ENCODE results near the gene JMJD6. TPM values are rescaled to one million over a fixed set of nuclear protein-coding genes. Genes with fewer than 3 reads are reported as not detected.
"Not testable (repeated sequence)": the region's sequence is repeated elsewhere in the genome, so short reads cannot be mapped to it uniquely, and the experiment has no call there.

JMJD6 gene
- total and polyA plus RNA-seq, 5 experiments from 2014 or later = 10.2 to 37.8 (median 34.2) TPM

DNA sequence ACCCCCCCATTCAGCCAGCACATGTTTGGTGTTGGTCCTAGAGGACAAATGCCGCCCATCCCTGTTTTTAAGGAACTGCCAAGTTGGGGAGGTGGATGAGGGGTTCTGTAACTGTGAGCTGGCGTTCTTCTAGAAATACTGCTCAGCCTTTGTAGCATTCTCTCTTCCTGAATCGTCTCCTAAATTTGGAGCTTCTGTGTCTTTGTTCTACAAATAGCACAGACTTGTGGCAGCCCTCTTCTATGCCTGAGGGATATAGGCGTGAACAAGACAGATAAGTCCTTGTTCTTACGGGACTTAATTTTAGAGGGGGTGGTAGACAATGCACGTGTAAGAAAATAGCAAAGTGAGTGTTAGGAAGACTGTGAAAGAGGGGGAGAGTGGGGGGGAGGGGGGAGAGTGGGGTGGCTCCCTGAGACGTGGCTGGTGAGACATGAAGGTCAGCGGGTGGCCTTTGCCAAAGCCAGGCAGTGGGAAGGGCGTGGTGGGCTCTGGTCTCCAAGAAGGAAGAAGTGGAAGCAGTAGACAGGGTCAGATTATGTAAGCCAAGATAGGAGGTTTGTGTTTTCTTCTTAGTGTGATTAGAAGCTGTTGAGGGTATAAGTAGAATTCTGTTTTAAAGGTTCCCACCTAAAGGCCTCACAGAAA lies 21.4 kb upstream of the JMJD6 start:
- peaks cover 0 to 60% (median 21%) of the 10 kb centered on the region in 3 donors for H3K36me3 Mint-ChIP-seq
- peaks cover 5 to 11% (median 10%) of the 10 kb centered on the region in 4 donors for H3K4me1 Mint-ChIP-seq
- ATAC-seq = no peak
- no peaks in the 10 kb centered on the region for H3K27me3 Mint-ChIP-seq
- POLR2A ChIA-PET = interaction anchor here (0.8 to 3.8 kb wide), 4 partner anchors 10 to 1209 kb away, joined by 3 to 27 read pairs (median 4); partner anchors contain the start of genes MFSD11 and SRSF2
- H3K4me3 Mint-ChIP-seq = no peak overlapping the region
- H3K9me3 Mint-ChIP-seq = no peaks in the 10 kb centered on the region
- DNase-seq = no peak
- H3K27ac Mint-ChIP-seq = no peak overlapping the region

DNA sequence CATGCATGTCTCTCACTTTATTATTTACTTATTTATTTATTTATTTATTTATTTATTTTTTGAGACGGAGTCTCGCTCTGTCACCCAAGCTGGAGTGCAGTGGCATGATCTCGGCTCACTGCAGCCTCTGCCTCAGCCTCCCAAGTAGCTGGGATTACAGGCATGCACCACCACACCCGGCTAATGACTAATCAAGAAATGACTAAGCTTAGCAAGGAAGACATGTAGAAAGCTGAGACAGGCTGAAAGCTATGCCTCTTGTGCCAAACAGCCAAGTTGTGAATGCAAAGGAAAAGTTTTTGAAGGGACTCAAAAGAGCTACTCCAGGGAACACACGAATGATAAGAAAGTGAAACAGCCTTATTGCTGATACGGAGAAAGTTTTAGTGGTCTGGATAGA lies 19.4 kb upstream of the JMJD6 start:
- POLR2A ChIA-PET = interaction anchor here (3.8 kb wide), 1 partner anchor 8 kb away, joined by 27 read pairs; the partner anchor contains the start of genes MFSD11 and SRSF2
- not testable (repeated sequence) for H3K4me3 Mint-ChIP-seq, H3K4me1 Mint-ChIP-seq, DNase-seq, H3K27me3 Mint-ChIP-seq, H3K9me3 Mint-ChIP-seq, ATAC-seq
- H3K36me3 Mint-ChIP-seq = peaks cover 5 to 78% (median 23%) of the 10 kb centered on the region in 3 donors
- peak overlapping the region in 1 of 10 donors; percentile 27 for H3K27ac Mint-ChIP-seq

DNA sequence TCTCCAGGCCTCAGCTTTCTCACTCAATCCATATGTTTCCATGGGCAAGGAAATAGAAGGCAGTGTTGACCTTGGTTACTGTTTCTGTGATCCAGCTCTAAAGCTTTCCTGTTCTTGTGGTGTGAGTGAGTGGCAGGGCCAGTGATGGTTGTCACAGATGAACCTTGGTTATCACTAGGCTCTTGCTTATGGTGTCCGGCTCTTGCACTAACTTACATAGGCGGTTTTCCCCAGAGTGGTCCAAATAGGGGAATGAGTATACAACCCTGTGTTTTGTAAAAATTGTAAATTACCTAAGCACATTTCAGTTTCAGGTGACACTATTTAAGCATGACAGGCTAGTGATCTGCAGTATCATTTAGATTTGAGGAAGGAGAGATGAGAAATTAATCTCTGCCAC lies 18.3 kb upstream of the JMJD6 start:
- no peak overlapping the region for H3K4me3 Mint-ChIP-seq
- no peaks in the 10 kb centered on the region for H3K27me3 Mint-ChIP-seq
- H3K27ac Mint-ChIP-seq = no peak overlapping the region
- H3K36me3 Mint-ChIP-seq = peaks cover 5 to 76% (median 23%) of the 10 kb centered on the region in 3 donors
- DNase-seq (no peak), ATAC-seq (no peak)
- H3K9me3 Mint-ChIP-seq = no peaks in the 10 kb centered on the region
- POLR2A ChIA-PET = no interaction called here
- peaks cover 0 to 11% (median 5%) of the 10 kb centered on the region in 4 donors for H3K4me1 Mint-ChIP-seq

- Mint-ChIP-seq H3K4me3 (no peak overlapping the region), H3K36me3 (peaks cover 5 to 63% (median 23%) of the 10 kb centered on the region in 3 donors), H3K9me3 (no peaks in the 10 kb centered on the region), H3K27ac (no peak overlapping the region), H3K4me1 (peaks cover 10 to 28% (median 19%) of the 10 kb centered on the region in 4 donors), H3K27me3 (no peaks in the 10 kb centered on the region)
- POLR2A ChIA-PET = interaction anchor here (0.7 kb wide), 2 partner anchors 10 kb away, joined by 3 to 4 read pairs; no protein-coding TSS in a partner anchor
- ATAC-seq (no peak), DNase-seq (no peak)
Observed at GRCh38 chr17:76742958-76743357, 16.6 kb upstream of the JMJD6 start.

- POLR2A ChIA-PET = interaction anchor here (0.7 to 6.5 kb wide), 3 partner anchors 13 to 1999 kb away, joined by 3 to 184 read pairs (median 109); partner anchors contain the start of genes JMJD6 and METTL23
- DNase-seq (no peak), ATAC-seq (no peak)
- Mint-ChIP-seq H3K9me3 (no peaks in the 10 kb centered on the region), H3K4me3 (no peak overlapping the region), H3K27ac (peak overlapping the region in 3 of 10 donors; percentile 11 to 40 (median 29)), H3K27me3 (no peaks in the 10 kb centered on the region), H3K36me3 (peaks cover 8 to 52% (median 20%) of the 10 kb centered on the region in 3 donors), H3K4me1 (peaks cover 14 to 34% (median 25%) of the 10 kb centered on the region in 4 donors)
Observed at GRCh38 chr17:76740329-76741118, 14.1 kb upstream of the JMJD6 start.

- DNase-seq, H3K27me3 Mint-ChIP-seq, ATAC-seq, H3K9me3 Mint-ChIP-seq: not testable (repeated sequence)
- Mint-ChIP-seq H3K4me1 (peaks cover 20 to 42% (median 32%) of the 10 kb centered on the region in 4 donors), H3K4me3 (peak overlapping the region in 3 of 10 donors; percentile 10 to 96 (median 39)), H3K27ac (peak overlapping the region in 3 of 10 donors; percentile 20 to 31 (median 27)), H3K36me3 (peaks cover 15 to 52% (median 24%) of the 10 kb centered on the region in 3 donors)
- POLR2A ChIA-PET = interaction anchor here (0.6 to 6.5 kb wide), 6 partner anchors 8 to 1998 kb away, joined by 3 to 184 read pairs (median 26); partner anchors contain the start of genes JMJD6 and METTL23
Observed at GRCh38 chr17:76739568-76740115, 13.2 kb upstream of the JMJD6 start.

DNA sequence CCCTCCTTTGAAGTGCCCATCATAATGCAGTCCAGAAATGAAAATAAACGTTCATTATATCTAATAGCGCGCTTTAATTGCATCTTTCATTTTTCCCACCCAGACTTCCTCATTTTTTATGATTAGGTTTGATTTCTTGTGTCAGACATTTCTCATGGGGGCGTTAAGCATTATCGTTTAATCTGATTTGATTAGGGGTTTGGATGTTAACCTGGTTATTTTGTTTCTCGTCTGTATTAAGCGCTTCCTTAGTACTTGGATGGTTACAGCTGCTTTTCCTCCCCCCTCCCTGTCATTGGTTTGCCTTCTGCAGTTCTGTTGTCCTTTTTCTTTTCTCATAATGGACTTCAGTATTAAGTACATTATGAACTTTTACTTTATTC lies 12.1 kb upstream of the JMJD6 start:
- ATAC-seq = no peak
- Mint-ChIP-seq H3K4me1 (peaks cover 29 to 54% (median 44%) of the 10 kb centered on the region in 4 donors), H3K27me3 (no peaks in the 10 kb centered on the region)

GRCh38 chr17:76737676-76738467 lies 11.5 kb upstream of the JMJD6 start, which contains the start of gene MFSD11:
Gene MFSD11, plus strand, starts transcription at chr17:76738119. Its CDS starts 234 bp downstream, at chr17:76738353.
- peak; percentile 61 to 70 for ATAC-seq
- peak within 1 kb of the TSS; percentile 93 to 97 (median 96) for H3K4me3 Mint-ChIP-seq
- no peaks in the 10 kb centered on the region for H3K27me3 Mint-ChIP-seq
- peaks cover 34 to 60% (median 50%) of the 10 kb centered on the region in 4 donors for H3K4me1 Mint-ChIP-seq
- no peaks in the 10 kb centered on the region for H3K9me3 Mint-ChIP-seq
- POLR2A ChIA-PET = interaction anchor here (0.5 to 7.2 kb wide), 22 partner anchors 10 to 1384 kb away, joined by 3 to 184 read pairs (median 4); partner anchors contain the start of genes JMJD6, METTL23, SEC14L1 and TMEM94
- H3K27ac Mint-ChIP-seq = peak within 1 kb of the TSS; percentile 96 to 100 (median 98)
- peak; percentile 85 to 97 (median 92) for DNase-seq
- peaks cover 27 to 54% (median 34%) of the 10 kb centered on the region in 3 donors for H3K36me3 Mint-ChIP-seq

More for the DNA sequence above, 12.1 kb upstream of the JMJD6 start:
- Mint-ChIP-seq H3K9me3 (no peaks in the 10 kb centered on the region), H3K27ac (peak overlapping the region; percentile 96 to 100 (median 98)), H3K36me3 (peaks cover 26 to 54% (median 30%) of the 10 kb centered on the region in 3 donors), H3K4me3 (peak overlapping the region; percentile 93 to 97 (median 96))
- DNase-seq = no peak
- POLR2A ChIA-PET = interaction anchor here (1.3 to 7.2 kb wide), 11 partner anchors 9 to 1282 kb away, joined by 3 to 184 read pairs (median 10); partner anchors contain the start of genes JMJD6, METTL23, SEC14L1 and TMEM94

GRCh38 chr17:76737082-76737675 lies 10.8 kb upstream of the JMJD6 start, which contains the start of gene SRSF2:
Gene SRSF2, minus strand, starts transcription at chr17:76737331. Its CDS starts 171 bp downstream, at chr17:76737160.
- H3K4me3 Mint-ChIP-seq = peak within 1 kb of the TSS; percentile 95 to 98 (median 96)
- no peaks in the 10 kb centered on the region for H3K9me3 Mint-ChIP-seq
- DNase-seq = peak; percentile 96 to 100 (median 99)
- no peaks in the 10 kb centered on the region for H3K27me3 Mint-ChIP-seq
- POLR2A ChIA-PET = interaction anchor here (0.5 to 7.2 kb wide), 24 partner anchors 10 to 1625 kb away, joined by 3 to 184 read pairs (median 5); partner anchors contain the start of genes JMJD6, METTL23 and TMEM94
- ATAC-seq = peak; percentile 69 to 71
- H3K36me3 Mint-ChIP-seq = peaks cover 25 to 54% (median 34%) of the 10 kb centered on the region in 3 donors
- peaks cover 34 to 65% (median 55%) of the 10 kb centered on the region in 4 donors for H3K4me1 Mint-ChIP-seq
- H3K27ac Mint-ChIP-seq = peak within 1 kb of the TSS; percentile 96 to 100 (median 98)

- DNase-seq = peak; percentile 35 to 77 (median 62)
- Mint-ChIP-seq H3K27me3 (no peaks in the 10 kb centered on the region), H3K27ac (peak overlapping the region; percentile 85 to 100 (median 98)), H3K9me3 (no peaks in the 10 kb centered on the region), H3K4me1 (peaks cover 34 to 72% (median 61%) of the 10 kb centered on the region in 4 donors), H3K36me3 (peaks cover 21 to 56% (median 34%) of the 10 kb centered on the region in 3 donors), H3K4me3 (peak overlapping the region; percentile 95 to 98 (median 96))
- POLR2A ChIA-PET = interaction anchor here (0.6 to 7.2 kb wide), 19 partner anchors 11 to 1624 kb away, joined by 3 to 184 read pairs (median 5); partner anchors contain the start of genes JMJD6, METTL23 and TMEM94
- ATAC-seq = peak; percentile 11 to 29
Observed at GRCh38 chr17:76736349-76737081, 10.1 kb upstream of the JMJD6 start.

Measured in naive thymus-derived CD8-positive, alpha-beta T cell (primary cell).